ENCODE data around the gene STK32C. TPM values are rescaled to one million over a fixed set of nuclear protein-coding genes. Genes with fewer than 3 reads are reported as not detected.

The STK32C gene
- total and polyA plus RNA-seq, 12 donors: 2.7 to 8.9 (median 5.7) TPM

DNA sequence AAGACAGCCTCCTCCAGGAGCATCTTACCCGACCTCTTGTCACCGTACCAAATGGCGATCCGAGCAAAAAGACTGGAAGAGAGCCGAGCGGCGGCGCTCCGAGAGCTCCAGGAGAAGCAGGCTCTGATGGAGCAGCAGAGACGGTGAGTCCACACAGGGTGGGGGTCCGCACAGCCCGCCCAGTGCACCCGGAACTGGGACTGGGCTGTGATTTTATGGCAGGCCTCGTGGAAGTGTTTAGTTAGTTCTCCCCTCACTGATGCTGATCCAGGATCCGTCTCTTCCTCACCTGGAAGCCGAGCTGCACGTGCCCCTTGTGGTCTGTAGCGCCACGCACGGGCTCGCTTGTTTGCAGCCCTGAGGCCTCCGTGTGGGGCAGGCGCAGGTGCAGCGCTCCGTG is 43.9 kb upstream of the STK32C start:
- no peaks in the 10 kb centered on the region for H3K4me1 ChIP-seq
- H3K36me3 ChIP-seq: peaks cover 0 to 24% (median 0%) of the 10 kb centered on the region in 9 donors
- H3K27me3 ChIP-seq: no peaks in the 10 kb centered on the region
- H3K9me3 ChIP-seq: no peaks in the 10 kb centered on the region
- H3K4me3 ChIP-seq: no peak overlapping the region
- H3K27ac ChIP-seq: no peak overlapping the region
- 91 to 92% methylated on average over 25 of the region's 25 CpGs for WGBS, 2 donors
- DNase-seq (no peak), ATAC-seq (no peak)
- TF ChIP-seq CTCF (IDR thresholded peaks at IDR 0.05): no peak
- intact Hi-C loops (cut with DNase I): loop anchor here in 9 of 10 donors (1.0 to 5.0 kb wide), 4 partner anchors 127 to 129 kb away; no protein-coding TSS in a partner anchor

DNA sequence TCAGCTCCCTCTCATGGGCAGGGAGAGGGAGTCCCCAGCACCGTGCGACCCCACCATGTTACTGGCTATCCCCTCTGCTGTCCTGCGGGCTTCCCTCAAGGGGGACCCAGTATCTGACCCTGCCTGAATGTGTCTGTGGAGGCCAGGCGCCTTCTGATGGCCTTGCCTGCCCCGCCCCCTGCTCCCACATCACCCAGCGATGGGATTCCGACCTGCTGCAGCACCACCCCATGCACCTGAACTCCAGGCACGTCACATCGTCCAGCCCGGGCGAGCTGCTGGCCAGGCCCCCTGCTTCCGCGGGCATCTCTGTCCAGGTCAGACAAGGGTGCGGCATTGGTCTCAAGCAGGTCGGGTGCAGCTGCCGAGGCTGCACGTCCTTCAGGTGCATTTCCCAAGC is 43.2 kb upstream of the STK32C start:
- no peaks in the 10 kb centered on the region for H3K27me3 ChIP-seq
- ATAC-seq (no peak), DNase-seq (no peak)
- intact Hi-C loops (cut with DNase I): loop anchor here in 1 of 10 donors (5.0 kb wide), 1 partner anchor 129 kb away; no protein-coding TSS in a partner anchor
- WGBS, 2 donors: 94 to 96% methylated on average over 17 of the region's 17 CpGs
- no peaks in the 10 kb centered on the region for H3K9me3 ChIP-seq
- no peak overlapping the region for H3K27ac ChIP-seq
- no peak for TF ChIP-seq CTCF (IDR thresholded peaks at IDR 0.05)
- peaks cover 0 to 24% (median 0%) of the 10 kb centered on the region in 9 donors for H3K36me3 ChIP-seq
- H3K4me1 ChIP-seq: no peaks in the 10 kb centered on the region
- no peak overlapping the region for H3K4me3 ChIP-seq

DNA sequence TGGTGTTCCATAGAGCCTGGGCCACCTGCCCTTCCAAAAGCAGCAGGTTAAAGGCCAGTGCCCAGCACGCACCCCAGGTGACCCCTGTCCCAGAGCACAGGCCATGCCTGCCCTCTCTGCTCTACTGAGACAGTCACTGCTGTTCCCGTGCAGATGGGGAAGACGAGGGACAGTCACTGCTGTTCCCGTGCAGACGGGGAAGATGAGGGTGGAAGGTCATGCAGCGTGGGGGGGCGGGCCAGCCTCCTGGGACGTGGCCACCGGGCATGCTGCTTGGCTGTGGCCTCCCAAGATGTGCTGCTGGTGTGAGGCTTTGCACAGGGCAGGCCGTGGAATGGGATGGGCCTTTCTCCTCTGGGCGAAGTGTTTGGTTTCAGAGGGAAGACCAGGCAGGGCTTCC is 42.6 kb upstream of the STK32C start:
- no peaks in the 10 kb centered on the region for H3K9me3 ChIP-seq
- no peak overlapping the region for H3K27ac ChIP-seq
- WGBS, 2 donors: 83 to 90% methylated on average over 11 of the region's 11 CpGs
- intact Hi-C loops (cut with DNase I): loop anchor here in 1 of 10 donors (5.0 kb wide), 1 partner anchor 128 kb away; no protein-coding TSS in a partner anchor
- H3K27me3 ChIP-seq: no peaks in the 10 kb centered on the region
- no peak for DNase-seq
- no peak overlapping the region for H3K4me3 ChIP-seq
- H3K36me3 ChIP-seq: peaks cover 0 to 27% (median 0%) of the 10 kb centered on the region in 9 donors
- TF ChIP-seq CTCF (IDR thresholded peaks at IDR 0.05): no peak
- no peaks in the 10 kb centered on the region for H3K4me1 ChIP-seq
- ATAC-seq: no peak

GRCh38 chr10:132349766-132350165 is 42.0 kb upstream of the STK32C start:
- intact Hi-C loops (cut with DNase I): loop anchor here in 1 of 10 donors (5.0 kb wide), 1 partner anchor 127 kb away; no protein-coding TSS in a partner anchor
- TF ChIP-seq CTCF (IDR thresholded peaks at IDR 0.05): no peak
- DNase-seq (no peak), ATAC-seq (no peak)
- Histone ChIP-seq H3K4me1 (no peaks in the 10 kb centered on the region), H3K4me3 (no peak overlapping the region), H3K36me3 (peaks cover 0 to 34% (median 2%) of the 10 kb centered on the region in 9 donors), H3K27me3 (no peaks in the 10 kb centered on the region), H3K9me3 (no peaks in the 10 kb centered on the region), H3K27ac (no peak overlapping the region)
- 93 to 94% methylated on average over 6 of the region's 6 CpGs for WGBS, 2 donors

Measured in heart right ventricle (tissue), 16 donors.